GM21381 (cell line): ENCODE measurements around the gene TMC7.
"Not testable (repeated sequence)": the region's sequence is repeated elsewhere in the genome, so short reads cannot be mapped to it uniquely, and the experiment has no call there.

Experiments
- ATAC-seq: cut with Tn5 transposase; IDR thresholded peaks from one replicate; pipeline ENCODE4 v1.9.1; 2021; ENCODE audit warnings: mild to moderate bottlenecking, moderate library complexity; ENCODE audit not compliant: unreplicated experiment

The TMC7 gene

DNA sequence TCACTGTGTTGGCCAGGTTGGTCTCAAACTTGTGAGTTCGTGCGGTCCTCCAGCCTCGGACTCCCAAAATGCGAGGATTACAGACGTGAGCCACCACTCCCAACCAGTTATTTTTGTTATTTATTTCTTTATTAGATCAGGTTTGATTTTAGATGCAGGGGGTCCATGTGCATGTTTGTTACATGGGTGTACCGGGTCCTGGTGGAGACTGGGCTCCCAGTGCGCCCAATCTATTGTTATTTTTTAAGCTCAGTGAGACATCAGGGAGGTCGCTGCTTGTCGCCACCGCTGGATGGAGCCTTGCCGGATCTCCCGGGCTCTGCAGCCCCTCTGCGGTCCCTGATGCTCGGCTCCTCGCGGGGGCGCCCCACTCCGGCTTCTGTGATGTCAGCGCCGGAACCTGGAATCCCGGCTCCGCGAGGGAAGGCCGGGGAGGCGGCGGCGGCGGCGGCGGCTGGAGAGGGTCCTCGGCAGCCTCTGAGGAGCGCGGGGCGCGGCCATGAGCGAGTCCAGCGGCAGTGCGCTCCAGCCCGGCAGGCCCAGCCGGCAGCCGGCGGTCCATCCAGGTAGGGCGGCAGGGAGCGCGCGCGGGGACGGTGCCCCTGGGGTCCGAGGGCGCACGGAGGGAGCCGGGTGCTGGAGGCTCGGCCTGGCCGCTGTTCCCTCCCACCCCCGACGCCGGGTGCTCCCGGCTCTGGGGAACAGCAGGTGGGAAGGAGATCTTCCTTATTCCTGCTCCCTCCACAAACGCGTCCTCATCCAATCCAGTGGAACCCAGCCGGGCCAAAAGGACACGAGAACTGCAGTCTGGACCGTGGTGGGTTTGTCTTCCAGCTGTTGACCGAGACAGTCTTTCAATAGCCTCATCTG is at the start of gene TMC7:
Gene TMC7 (plus strand): TSS at position 370 of the 870 bp plus-strand sequence. CDS start 130 bp downstream, at position 500.
- no peak for ATAC-seq

DNA sequence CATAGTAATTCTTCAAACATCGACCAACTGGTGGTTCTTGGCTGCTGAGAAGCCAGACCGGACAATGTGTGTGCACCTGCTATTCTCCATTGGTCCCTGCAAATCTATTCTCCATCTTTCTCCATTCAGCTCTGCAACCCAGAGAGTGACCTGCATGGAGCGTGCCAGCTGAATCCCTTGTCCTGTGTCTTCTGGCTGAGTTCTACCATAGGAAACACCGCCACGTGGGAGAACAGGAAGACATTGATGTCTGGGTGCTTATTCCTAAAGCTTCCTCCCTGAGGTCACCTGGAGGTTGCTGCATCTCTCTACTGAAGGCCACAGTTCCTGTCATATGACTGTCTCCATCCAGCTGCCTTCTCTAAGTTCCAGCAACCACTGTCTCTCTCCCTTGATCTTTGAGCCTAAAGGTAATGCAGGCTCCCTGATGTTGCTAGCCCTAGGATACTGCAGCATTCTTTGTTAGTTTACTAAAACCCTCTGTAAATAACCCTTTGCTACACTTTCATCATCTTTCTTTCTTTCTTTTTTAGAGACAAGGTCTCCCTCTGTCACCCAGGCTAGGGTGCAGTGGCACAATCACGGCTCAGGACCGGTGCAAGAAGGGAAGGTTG is 46.9 kb upstream of the TMC7 start:
- ATAC-seq: no peak

DNA sequence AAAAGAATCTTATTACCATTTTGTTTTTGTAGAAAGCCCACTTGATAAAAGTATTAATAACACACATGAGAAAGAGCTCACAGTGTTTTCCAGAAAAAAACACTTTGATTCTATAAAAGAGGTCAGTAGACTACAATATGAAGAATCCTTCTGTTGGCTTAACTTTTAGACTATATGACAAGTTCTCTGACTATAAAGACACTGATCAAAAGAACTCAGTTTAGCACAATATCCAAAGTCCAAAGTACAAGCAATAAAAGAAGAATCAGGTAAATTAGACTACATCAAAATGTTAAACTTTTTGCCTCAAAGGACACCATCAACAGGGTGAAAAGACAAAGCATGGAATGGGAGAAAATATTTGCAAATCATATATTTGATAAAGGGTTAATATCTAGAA is 46.3 kb upstream of the TMC7 start:
- ATAC-seq: no peak

DNA sequence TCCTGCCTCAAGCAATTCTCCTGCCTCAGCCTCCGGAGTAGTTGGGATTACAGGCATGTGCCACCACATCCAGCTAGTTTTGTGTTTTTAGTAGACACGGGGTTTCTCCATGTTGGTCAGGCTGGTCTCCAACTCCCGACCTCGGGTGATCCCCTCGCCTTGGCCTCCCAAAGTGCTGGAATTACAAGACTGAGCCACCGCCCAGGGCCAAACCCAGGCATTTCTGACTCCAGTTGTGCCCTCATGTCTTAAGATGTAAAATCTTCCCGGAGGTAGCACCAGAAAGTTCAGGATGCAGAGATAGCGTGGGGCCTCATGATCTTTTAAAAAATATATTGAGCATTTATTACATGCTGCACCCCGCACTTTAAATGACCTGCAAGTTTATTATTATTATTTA is 44.7 kb upstream of the TMC7 start:
- no peak for ATAC-seq

DNA sequence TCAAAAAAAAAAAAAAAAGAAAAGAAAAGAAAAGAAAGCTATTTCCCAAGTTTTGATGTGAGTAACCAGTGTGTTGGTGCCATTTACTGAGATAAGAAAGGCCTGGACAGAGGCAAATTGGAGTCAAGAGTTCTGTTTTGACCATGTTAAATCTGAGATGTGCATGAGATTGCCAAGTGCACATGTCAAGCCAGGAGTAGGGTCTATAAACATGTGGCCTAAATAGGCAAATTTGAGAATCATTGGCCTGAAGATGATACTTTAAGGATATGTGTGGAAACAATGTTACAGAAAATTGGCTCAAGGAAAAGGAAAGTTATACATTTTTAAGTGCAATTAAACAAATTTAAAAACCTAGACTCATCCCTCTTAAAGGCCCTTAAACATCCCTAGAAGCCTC is 42.3 kb upstream of the TMC7 start:
- ATAC-seq: no peak

DNA sequence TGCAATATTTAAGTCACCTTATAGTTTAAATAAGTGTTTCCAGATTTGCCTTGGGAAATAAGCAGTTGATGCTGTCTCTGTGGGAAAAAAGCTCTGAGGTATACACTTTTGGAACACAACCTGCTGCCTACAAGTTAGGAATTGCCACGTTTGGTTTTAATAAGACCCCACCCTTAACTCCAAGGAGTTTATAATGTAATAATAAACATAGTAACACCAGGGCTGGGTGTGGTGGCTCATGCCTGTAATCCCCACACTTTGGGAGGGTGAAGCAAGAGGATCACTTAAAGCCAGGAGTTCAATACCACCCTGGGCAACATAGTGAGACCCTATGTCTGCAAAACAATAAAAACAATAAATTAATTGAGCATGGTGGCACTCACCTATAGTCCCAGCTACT is 41.7 kb upstream of the TMC7 start:
- ATAC-seq: no peak

DNA sequence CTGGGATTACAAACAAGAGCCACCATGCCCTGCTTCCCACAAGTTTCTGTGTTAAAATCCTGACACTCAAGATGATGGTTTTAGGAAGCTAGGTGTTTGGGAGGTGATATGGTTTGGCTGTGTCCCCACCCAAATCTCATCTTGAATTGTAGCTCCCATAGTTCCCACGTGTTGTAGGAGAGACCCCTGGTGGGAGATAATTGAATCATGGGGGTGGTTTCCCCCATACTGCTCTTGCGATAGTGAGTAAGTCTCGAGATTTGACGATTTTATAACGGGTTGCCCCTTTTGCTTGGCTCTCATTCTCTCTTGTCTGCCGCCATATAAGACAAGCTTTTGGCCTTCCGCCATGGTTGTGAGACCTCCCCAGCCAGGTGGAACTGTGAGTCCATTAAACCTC is 40.3 kb upstream of the TMC7 start:
- no peak for ATAC-seq

DNA sequence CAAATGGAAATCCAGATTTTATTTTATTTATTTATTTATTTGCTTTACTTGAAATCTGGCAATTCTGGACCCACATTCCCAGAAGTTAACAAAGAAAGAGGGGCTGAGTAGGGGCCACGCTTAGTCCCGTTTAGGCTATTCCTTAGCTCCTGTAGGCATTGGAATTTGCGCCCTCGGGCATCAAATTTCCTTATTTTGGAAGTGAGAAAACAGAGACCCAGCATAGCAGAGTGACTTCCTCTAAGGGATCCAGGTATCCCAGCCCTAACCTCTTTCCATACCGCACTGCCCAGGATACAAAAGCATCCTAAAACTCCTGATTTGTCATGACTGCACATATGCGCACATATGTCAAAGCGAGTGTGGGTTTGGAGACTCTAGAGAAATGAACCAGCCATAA is 38.5 kb upstream of the TMC7 start:
- ATAC-seq: no peak

DNA sequence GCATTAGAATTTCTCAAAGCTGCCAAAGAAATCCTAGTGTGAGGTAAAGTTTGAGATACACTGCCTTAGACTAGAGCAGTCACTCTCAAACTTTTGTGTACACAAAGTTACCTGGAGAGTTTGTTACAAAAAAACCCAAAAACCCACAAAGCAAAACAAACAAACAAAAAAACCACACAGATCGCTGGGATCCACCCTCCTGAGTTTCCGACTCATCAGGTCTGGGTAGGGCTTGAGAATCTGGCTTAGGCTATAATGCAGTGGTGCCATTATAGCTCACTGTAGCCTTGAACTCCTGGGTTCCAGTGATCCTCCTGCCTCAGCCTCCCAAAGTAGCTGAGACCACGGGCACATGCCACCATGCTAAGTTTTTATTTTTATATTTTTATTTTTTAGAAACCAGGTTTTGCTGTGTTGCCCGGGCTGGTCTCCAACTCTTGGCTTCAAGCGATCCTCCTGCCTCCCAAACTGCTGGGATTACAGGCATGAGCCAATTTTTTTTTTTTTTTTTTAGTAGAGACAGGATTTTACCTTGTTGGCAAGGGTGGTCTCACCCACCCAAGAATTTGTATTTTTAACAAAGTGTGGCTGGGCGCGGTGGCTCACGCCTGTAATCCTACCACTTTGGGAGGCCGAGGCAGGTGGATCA is 35.2 kb upstream of the TMC7 start:
- no peak for ATAC-seq

DNA sequence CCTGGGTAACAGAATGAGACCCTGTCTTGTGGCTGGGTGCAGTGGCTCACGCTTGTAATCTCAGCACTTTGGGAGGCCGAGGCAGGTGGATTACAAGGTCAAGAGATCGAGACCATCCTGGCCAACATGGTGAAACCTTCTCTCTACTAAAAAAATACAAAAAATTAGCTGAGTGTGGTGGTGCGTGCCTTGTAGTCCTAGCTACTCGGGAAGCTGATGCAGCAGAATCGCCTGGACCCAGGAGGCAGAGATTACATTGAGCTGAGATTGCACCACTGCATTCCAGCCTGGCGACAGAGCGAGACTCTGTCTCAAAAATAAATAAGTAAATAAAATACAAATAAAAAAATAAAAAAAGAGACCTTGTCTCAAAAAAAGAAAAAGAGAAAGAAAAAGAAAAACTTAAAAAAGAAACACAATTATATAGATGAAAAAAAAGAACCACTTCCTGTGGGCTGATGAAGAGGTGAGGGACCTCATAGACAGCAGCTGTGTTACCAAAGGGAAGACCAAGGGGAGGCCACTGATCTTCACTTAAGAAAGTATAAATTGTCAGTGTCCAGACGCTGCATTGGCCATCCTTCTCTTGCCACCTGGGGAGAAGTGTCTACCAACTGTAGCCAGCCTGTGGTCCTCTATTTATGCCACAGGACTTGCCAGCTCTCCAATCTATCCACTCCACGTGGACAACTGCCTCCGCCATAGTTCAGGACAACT is 33.1 kb upstream of the TMC7 start:
- no peak for ATAC-seq

DNA sequence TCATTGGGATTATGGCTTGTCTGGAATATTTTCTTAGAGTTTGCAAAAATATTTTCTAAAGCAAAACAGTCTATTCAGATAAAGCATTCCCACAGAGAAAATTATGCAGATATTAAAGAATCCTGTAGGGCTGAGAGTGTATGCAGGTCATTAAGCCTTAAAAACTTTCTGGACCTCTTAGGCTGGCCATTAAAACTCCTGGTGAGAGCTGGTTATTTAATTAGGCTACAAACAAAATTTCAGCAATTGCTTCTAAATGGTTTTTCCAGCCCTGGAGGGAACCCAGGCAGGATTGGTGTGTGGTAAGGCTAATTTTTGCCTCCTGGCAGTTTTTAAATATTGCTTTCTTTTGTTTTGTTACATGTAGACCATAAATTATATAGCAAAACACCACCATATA is 30.2 kb upstream of the TMC7 start:
- ATAC-seq: no peak

DNA sequence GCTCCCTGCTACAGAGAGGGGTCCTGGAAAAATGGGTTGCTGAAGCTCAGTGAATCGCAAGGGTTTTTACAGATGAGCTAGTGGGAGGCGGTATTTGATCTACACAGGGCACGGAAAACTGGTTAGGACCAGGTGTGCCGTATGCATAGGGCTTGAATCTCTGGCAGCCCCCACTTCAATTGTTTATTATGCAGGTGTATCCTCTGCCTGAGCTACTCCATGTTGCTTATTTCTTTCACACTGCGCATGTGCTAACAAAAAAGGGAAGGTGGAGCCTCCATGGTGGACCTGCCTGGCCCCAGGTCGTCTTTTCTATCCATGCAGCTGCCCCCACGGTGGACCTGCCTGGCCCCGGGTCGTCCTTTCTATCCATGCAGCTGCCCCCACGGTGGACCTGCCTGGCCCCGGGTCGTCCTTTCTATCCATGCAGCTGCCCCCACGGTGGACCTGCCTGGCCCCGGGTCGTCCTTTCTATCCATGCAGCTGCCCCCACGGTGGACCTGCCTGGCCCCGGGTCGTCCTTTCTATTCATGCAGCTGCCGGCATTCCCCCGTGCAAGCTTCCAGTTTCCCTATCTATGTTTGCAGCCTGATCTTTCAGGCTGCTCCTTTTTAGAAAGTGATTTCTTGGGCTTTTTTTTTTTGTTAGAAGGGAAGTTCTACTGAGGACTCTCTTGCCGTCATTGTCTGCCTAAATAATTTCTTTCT is 27.7 kb upstream of the TMC7 start:
- not testable (repeated sequence) for ATAC-seq

DNA sequence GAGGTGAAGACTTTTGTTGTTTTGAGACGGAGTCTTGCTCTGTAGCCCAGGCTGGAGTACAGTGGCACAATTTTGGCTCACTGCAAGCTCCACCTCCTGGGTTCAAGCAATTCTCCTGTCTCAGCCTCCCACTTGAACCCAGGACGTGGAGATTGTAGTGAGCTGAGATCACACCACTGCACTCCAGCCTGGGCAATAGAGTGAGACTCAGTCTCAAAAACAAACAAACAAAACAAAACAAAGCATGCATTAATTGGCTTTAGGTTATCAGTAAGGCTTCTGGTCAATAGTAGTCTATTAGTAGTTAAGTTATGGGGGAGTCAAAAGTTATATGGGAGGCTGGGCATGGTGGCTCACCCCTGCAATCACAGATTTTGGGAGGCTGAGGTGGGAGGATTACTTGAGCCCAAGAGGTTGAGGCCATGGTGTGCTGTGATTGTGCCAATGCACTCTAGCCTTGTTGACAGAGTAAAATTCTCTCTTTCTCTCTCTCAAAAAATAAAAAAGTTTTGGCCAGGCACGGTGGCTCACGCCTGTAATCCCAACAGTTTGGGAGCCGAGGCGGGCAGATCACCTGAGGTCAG is 27.0 kb upstream of the TMC7 start:
- ATAC-seq: not testable (repeated sequence)

DNA sequence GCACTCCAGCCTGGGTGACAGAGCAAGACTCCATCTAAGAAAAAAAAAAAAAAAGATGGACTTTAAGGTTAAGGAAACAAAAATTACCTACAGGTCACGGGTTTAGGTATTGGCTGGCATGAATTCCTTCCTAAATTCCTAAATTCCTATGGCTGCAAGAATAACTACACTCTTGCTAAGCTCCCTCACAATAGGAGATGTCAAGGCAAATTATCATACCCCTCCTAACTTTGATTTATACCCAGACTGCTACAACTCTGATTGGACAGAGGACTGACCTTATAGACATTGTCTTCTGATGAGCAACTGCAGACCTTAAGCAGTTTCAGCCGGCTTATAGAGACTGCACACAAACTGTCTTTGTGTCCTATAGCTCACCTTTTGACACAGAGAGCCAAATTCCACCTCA is 25.1 kb upstream of the TMC7 start:
- ATAC-seq: no peak

DNA sequence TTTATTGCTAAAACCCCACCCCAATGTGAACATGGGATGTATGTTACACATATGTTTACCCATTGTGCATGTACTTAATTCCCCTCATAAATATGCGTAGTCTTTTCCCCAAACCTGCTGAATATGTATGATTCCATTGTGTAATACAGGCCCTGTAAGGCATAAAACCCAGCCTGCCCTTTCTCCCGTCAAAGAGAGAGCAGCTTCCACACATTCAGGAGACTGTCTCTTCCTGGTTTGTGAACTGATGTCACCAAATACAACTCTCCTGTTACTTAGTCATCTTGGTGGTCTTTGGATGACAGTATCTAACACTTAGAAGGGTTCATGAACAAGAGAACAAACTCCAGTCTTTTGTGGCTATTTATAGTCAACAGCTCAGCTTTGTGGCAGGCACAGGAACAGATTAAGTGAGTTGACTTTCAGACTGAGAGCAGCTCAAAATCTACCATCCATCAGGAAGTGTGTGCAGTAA is 24.7 kb upstream of the TMC7 start:
- ATAC-seq: no peak

DNA sequence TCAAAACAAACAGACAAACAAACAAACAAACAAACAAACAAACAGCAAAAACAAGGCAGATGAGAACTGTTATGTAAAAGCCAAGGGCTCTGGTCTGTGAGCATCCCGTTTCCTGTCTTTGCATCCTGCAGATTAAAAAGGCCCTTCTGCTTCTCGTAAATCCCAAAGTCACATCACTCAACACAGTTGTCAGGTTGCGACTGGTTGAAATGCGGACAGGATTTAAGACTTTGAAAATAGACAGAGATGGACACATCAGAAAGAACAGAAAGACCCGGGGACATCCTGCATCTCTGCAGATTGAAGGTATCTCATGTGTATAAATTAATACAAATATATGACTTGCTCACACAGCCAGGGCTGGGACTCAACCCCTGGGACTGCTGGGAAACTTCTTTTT is 18.2 kb upstream of the TMC7 start:
- ATAC-seq: no peak

DNA sequence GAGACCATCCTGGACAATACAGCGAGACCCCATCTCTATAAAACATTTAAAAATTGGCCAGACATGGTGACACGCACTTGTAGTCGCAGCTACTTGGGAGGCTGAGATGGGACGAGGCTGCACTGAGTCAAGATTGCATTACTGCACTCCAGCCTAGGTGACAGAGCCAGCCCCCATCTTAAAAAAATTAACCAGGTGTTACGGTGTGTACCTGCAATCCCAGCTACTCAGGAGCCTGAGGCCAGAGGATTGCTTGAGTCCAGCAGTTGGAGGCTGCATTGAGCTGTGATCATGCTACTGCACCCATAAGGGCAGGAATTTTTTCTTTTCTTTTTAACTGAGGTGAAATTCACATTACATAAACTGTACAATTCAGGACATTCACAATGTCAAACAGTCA is 16.9 kb upstream of the TMC7 start:
- ATAC-seq: no peak

DNA sequence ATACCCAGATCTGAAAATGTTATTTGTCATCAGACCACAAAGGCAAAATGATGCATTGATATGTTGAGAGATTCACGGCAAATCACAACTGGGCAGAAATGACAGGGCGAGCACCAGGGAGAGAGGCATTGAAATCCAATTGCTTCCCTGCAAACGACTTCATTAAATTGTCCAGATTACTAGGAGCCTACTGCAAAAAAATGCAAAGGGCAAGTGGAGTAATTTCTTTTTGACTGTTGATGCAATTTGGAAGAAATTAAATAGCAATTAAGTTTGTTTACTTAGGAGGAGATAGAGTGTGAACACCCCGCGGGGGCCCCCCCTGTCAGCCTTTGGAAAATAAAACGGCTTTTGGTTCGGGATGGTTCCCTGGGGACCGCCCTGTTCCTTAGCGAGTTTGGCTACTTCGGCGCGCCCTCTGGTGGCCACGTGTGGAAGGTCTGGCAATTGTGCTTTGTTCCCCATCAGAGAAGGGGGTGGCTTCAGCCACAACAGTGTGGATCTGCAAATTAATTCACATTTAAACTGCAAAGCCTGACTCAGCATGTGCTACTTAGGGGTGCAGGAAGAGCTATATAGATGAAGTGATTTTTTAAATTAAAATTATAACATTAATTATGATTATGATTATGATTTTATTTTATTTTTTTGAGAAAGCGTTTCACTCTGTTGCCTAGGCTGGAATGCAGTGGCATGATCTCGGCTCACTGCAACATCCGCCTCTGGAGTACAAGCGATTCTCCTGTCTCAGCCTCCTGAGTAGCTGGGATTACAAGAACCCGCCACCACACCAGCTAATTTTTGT is 14.5 kb upstream of the TMC7 start:
- no peak for ATAC-seq

DNA sequence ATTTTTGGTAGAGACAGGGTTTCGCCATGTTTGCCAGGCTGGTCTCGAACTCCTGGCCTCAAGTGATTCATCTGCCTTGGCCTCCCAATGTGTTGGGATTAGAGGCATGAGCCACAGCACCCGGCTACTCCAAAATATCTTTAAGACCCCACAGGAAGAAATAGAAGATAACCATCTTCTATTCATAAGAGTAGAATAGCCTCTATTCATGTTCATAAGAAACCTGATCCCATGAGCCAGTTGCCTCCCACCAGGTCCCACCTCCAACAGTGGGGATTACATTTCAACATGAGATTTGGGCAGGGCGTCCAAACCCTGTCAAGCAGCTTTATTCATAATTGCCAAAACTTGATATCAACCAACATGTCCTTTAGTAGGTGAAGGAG is 13.9 kb upstream of the TMC7 start:
- ATAC-seq: no peak
